Tibial artery (tissue), 4 donors: ENCODE data around the gene ADPGK.

ENCODE experiments used
- DNase-seq, 2 donors: peaks; one replicate each; pipeline ENCODE4 v3.0.0-alpha.2; 2019
- H3K27ac ChIP-seq, 2 donors: fragments of 200-600 bp; sonication (generic) in 1 of 2; 1 replicate in 1 of 2; 2 replicates in 1 of 2; pipeline ENCODE4 v1.5.1; 2018 to 2019; ENCODE audit warnings: mild to moderate bottlenecking in 1 of 2
- H3K27me3 ChIP-seq, 2 donors: fragments of 200-600 bp; sonication (generic) in 1 of 2; one replicate each; pipeline versions ENCODE4 v1.5.1 to v1.6.0; 2016 to 2019
- H3K36me3 ChIP-seq, 3 donors: fragments of 200-600 bp; sonication (generic) in 2 of 3; one replicate each; pipeline ENCODE4 v1.5.1; 2016 to 2019; ENCODE audit warnings: mild to moderate bottlenecking in 2 of 3
- H3K4me1 ChIP-seq, 4 donors: fragments of 200-600 bp; sonication (generic) in 2 of 4; 1 replicate in 3 of 4; 2 replicates in 1 of 4; pipeline ENCODE4 v1.5.1; 2016 to 2019
- H3K4me3 ChIP-seq, 2 donors: fragments of 200-600 bp; sonication (generic) in 1 of 2; 1 replicate in 1 of 2; 2 replicates in 1 of 2; pipeline ENCODE4 v1.5.1; 2018 to 2019; ENCODE audit warnings: mild to moderate bottlenecking in 2 of 2
- H3K9me3 ChIP-seq, 3 donors: fragments of 200-600 bp; sonication (generic) in 1 of 3; one replicate each; pipeline ENCODE4 v1.5.1; 2016 to 2019
- intact Hi-C: fragments of 100-400 bp; cut with DNase I; formaldehyde crosslinking; loops from one replicate; pipeline ENCODE4 v1.15.0; 2023; ENCODE audit warnings: low total_unique reads
- TF ChIP-seq, protein P1 (sequence below), 2 experiments: fragments of 200-600 bp in 1 of 2; fragments of 450-650 bp in 1 of 2; IDR thresholded peaks; one replicate each; pipeline ENCODE4 v1.5.1; 2017 to 2019; ENCODE audit warnings: antibody characterized with exemption in 2 of 2, mild to moderate bottlenecking in 1 of 2, moderate library complexity in 1 of 2

Gene ADPGK

DNA sequence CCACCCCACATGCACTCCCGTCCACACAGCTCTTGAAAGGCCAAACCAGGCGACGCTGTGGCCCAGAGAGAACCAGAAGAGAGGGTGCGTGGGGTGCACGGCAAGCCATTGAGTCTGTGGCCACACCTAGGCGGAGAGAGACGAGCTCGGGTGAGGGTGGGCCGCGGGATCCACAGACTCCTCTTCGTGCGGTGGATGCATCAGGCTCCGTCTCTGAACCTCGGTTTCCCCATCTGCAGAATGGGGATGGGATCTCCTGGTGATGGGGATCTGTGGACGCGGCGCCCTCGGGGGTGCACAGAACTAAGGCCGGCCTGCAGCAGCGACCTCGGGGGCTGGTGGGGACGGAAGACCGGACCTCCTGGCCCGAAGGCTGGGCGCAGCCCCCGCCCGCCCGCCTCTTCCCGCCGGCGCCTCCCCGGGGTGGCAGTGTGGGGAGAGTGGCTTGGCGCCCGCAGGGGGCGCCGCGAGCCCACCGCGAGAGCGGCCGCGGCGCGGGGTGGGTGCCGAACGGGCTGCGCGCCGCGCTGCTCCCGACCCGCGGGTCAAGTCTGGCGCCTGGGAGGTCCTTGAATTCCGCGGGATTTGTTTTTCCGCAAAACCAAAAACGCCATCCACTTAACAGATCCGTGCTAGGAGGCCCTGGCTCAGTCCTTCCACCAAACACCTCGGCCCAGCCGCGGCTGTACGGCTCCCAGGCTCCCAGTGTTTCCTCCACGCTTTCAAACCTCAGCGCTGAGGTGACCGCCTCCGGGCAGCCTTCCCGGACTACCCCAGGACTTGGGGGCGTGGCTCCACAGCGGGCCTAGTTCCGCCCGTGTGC is 13.2 kb upstream of the ADPGK start:
- H3K4me3 ChIP-seq, result peak overlapping the region; percentile 49 to 71
- H3K9me3 ChIP-seq, result no peaks in the 10 kb centered on the region
- H3K4me1 ChIP-seq, result peaks cover 0 to 26% (median 10%) of the 10 kb centered on the region in 4 donors
- intact Hi-C loops, result loop anchor here (2.0 kb wide), 1 partner anchor 284 kb away; no protein-coding TSS in a partner anchor
- H3K27me3 ChIP-seq, result no peaks in the 10 kb centered on the region
- H3K36me3 ChIP-seq, result no peaks in the 10 kb centered on the region
- DNase-seq, result peak in 1 of 2 donors; percentile 67
- TF ChIP-seq, protein P1, sequence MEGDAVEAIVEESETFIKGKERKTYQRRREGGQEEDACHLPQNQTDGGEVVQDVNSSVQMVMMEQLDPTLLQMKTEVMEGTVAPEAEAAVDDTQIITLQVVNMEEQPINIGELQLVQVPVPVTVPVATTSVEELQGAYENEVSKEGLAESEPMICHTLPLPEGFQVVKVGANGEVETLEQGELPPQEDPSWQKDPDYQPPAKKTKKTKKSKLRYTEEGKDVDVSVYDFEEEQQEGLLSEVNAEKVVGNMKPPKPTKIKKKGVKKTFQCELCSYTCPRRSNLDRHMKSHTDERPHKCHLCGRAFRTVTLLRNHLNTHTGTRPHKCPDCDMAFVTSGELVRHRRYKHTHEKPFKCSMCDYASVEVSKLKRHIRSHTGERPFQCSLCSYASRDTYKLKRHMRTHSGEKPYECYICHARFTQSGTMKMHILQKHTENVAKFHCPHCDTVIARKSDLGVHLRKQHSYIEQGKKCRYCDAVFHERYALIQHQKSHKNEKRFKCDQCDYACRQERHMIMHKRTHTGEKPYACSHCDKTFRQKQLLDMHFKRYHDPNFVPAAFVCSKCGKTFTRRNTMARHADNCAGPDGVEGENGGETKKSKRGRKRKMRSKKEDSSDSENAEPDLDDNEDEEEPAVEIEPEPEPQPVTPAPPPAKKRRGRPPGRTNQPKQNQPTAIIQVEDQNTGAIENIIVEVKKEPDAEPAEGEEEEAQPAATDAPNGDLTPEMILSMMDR (IDR thresholded peaks at IDR 0.05), result peak; percentile 46 to 79
- H3K27ac ChIP-seq, result peak overlapping the region; percentile 13 to 35

DNA sequence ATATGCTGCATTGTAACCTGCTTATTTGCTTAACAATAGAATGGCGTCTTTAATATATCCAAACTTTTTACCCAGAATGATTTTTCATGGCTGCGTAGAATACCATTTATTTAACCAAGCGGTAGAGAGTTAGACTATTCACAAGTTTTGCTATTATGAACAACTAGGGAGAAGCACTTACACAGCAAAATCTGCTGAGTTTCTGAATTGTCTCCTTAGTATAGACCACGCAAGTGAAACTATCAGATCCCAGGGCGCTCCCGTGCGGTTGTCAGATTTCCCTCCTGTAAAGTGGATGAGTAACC is 12.6 kb upstream of the ADPGK start:
- intact Hi-C loops, result loop anchor here (2.0 kb wide), 1 partner anchor 285 kb away; no protein-coding TSS in a partner anchor
- H3K4me3 ChIP-seq, result peak overlapping the region; percentile 49 to 71
- H3K27ac ChIP-seq, result no peak overlapping the region
- no peaks in the 10 kb centered on the region for H3K27me3 ChIP-seq
- H3K36me3 ChIP-seq, result no peaks in the 10 kb centered on the region
- H3K4me1 ChIP-seq, result peaks cover 0 to 20% (median 10%) of the 10 kb centered on the region in 4 donors
- TF ChIP-seq, protein P1 (IDR thresholded peaks at IDR 0.05), result no peak
- DNase-seq, result no peak
- no peaks in the 10 kb centered on the region for H3K9me3 ChIP-seq

DNA sequence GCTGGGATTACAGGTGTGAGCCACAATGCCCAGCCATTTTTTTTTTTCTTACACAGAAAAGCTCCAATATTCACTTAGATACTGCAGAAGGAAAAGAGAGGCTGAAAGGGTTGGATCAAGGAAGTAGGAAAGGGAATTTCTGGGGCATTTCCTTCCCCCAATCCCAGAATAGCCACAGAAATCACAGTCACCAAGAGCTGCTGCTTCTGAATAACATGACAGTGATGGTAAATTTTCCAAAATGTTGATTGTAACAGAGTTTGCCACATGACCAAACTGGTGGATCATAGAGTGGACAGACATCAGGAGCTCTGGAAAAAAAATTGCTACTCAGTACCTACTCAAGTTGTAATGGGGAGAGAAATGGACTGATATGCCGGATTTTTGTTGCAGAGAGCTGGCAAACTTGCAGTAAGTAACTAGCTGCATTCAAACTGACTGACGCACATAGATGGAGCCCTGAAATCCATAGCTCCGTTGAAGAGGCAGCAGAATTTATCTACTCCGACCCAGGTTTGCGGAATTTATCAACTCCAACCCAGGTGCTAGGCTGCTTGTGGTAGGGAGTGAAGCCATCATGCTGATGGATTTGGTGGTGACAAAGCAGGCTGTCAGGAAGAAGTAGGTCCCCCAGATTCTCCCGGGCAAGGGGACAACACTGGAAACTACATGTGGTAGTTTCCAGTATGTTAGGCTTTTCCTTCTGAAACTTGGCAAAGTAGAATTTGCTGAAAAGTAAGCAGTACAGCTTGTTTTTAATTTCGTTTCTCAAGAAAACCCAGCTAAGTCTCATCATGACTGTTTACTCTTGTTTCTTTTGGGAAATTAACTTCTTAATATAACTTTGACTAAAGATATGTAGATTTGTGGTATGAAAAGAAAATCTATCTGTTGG is 10.5 kb upstream of the ADPGK start:
- Histone ChIP-seq H3K4me1 (peaks cover 0 to 12% (median 8%) of the 10 kb centered on the region in 4 donors), H3K27ac (peak overlapping the region in 1 of 2 donors; percentile 18), H3K9me3 (no peaks in the 10 kb centered on the region), H3K4me3 (no peak overlapping the region), H3K27me3 (no peaks in the 10 kb centered on the region), H3K36me3 (no peaks in the 10 kb centered on the region)
- no peak for DNase-seq
- intact Hi-C loops, result no loop called here
- TF ChIP-seq, protein P1 (IDR thresholded peaks at IDR 0.05), result no peak

DNA sequence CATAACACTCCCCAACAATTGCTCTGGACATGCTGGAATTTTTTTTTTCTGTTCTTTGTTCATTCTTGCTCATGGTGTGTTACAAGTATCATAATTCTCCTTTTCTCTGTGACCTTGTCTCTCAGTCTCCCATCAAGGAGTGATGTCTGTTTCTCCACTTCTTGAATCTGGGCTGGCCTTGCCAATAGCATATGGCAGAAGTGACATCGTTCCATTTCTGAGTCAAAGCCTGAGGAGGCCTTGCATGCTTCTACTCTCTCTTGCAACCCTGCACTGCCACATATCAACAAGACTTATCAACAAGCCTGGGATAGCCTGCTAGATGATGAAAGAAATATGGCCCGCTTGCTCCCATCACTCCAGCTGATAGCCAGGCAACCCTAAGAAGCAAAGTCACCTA is 8.9 kb upstream of the ADPGK start:
- H3K36me3 ChIP-seq, result no peaks in the 10 kb centered on the region
- no peaks in the 10 kb centered on the region for H3K27me3 ChIP-seq
- no peaks in the 10 kb centered on the region for H3K9me3 ChIP-seq
- H3K4me3 ChIP-seq, result no peak overlapping the region
- intact Hi-C loops, result no loop called here
- DNase-seq, result no peak
- peaks cover 0 to 13% (median 9%) of the 10 kb centered on the region in 4 donors for H3K4me1 ChIP-seq
- no peak overlapping the region for H3K27ac ChIP-seq
- TF ChIP-seq, protein P1 (IDR thresholded peaks at IDR 0.05), result no peak

DNA sequence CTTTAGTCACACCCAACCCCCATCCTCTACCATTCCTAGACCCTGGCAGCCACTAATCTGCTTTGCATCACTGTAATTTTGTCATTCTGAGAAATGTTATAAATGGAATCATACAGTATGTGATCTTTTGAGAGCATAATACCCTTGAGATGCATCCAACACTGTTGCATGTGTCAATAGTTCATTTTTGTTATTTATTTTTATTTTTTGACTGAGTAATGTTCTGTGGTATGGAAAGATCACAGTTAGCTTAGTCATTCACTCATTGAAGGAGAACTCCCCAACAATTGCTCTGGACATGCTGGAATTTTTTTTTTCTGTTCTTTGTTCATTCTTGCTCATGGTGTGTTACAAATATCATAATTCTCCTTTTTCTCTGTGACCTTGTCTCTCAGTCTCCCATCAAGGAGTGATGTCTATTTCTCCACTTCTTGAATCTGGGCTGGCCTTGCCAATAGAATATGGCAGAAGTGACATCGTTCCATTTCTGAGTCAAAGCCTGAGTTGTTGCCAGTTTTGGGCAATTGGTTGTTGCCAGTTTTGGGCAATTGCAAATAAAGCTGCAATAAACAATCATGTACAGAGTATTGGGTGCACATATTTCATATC is 6.8 kb upstream of the ADPGK start:
- intact Hi-C loops, result no loop called here

More for the DNA sequence above, 6.8 kb upstream of the ADPGK start:
- no peak for DNase-seq
- TF ChIP-seq, protein P1 (IDR thresholded peaks at IDR 0.05), result no peak
- no peaks in the 10 kb centered on the region for H3K36me3 ChIP-seq
- H3K4me3 ChIP-seq, result no peak overlapping the region
- H3K27ac ChIP-seq, result no peak overlapping the region
- H3K27me3 ChIP-seq, result no peaks in the 10 kb centered on the region
- no peaks in the 10 kb centered on the region for H3K9me3 ChIP-seq
- H3K4me1 ChIP-seq, result peaks cover 0 to 10% (median 2%) of the 10 kb centered on the region in 4 donors
